GM19238 (cell line): ENCODE results near the gene DEFB113.

Source experiments
- DNase-seq: peaks from one replicate; pipeline ENCODE4 v3.0.0; 2011; ENCODE audit warnings: low spot score; ENCODE audit not compliant: insufficient read length

DEFB113 gene

DNA sequence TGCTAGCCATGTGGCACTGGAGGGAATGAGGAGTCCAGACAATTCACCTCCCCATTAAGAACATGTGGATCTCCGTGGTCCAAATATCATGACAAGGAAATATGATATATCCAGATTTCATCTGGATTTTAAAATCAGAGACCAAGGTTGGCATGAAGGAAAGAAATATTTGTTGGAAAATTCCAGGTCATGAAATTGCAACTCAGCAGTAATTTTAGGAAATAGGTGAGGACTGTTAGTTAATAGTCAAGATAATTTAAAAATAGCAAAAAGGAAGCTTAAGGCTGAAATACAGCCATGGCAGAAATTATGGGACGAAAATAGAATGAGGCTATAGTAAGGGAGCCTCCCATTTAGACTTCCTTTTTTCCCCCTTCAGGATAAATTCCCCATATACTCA, 32.4 kb downstream of the DEFB113 start:
- no peak for DNase-seq

DNA sequence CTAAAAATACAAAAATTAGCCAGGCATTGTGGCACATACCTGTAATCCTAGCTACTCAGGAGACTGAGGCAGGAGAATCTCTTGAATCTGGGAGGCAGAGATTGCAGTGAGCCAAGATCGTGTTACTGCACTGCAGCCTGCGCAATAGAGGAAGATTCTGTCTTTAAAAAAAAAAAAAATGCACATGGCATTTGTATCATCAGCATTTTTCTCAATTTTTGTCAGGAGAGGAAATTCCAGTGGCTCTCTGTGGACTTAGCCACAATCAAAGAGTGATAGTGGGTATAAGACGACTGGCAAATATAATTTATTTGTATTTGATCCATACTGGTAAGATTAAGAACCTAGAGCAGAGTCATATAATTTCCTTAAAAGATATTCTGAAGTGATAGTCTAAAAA, 34.0 kb downstream of the DEFB113 start:
- DNase-seq: no peak

DNA sequence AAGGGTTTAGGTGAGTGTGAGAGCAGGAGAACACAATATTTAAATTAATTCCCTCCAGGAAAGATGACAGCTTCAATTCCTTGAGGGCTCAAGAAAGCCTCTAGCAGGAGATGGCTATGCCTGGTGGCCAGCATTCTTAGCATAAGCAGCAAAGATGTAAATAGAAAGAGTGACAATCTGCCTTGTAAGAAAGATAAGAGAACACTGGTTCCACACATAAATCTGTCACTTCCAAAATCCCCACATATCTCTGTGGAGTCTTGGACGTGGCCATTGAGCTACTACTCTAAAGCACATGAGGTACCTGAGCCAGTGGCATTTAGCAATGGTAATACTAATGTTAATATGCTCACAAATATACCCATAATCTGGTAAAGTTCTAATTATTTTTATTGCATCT, 34.7 kb downstream of the DEFB113 start:
- no peak for DNase-seq

GRCh38 chr6:49933526-49933925, 35.9 kb downstream of the DEFB113 start:
- DNase-seq: no peak

DNA sequence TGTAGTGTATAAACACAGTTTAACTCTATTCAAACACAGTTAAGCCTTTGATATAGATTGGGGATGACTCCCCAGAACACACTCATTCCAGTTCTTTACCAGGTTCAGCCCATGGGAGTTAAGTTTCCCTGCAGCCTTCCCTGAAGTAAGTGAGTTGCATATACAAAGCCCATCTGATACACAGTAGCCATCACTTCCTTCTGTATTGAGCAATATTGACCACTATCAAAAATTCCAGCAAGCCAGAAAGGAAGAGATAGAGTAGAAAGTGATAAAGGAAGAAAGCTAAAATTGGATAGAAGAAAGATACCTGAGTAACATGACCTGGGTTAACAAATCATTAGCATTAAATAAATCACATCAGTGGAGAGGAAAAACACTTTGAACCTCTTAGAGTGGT, 40.1 kb downstream of the DEFB113 start:
- DNase-seq: no peak

- no peak for DNase-seq
Observed at GRCh38 chr6:49923826-49924225, 45.6 kb downstream of the DEFB113 start.

GRCh38 chr6:49919935-49920644, 49.3 kb downstream of the DEFB113 start:
- DNase-seq: no peak

GRCh38 chr6:49919261-49919660, 50.2 kb downstream of the DEFB113 start:
- DNase-seq: no peak

GRCh38 chr6:49918787-49919186, 50.6 kb downstream of the DEFB113 start:
- no peak for DNase-seq
